Measurements from ENCODE around the gene ADNP2. TPM values are rescaled to one million over a fixed set of nuclear protein-coding genes. Genes with fewer than 3 reads are reported as not detected.
A peak's percentile ranks its signal among the peaks of the same experiment; 100 is the strongest.

Gene ADNP2
- total RNA-seq, 4 donors from 2014 or later = 15.0 to 22.3 (median 17.7) TPM

- Histone ChIP-seq H3K9me3 (peaks cover 0 to 40% (median 0%) of the 10 kb centered on the region in 3 donors), H3K27ac (no peak overlapping the region), H3K4me1 (no peaks in the 10 kb centered on the region), H3K36me3 (no peaks in the 10 kb centered on the region), H3K4me3 (no peak overlapping the region), H3K27me3 (no peaks in the 10 kb centered on the region)
- ATAC-seq = no peak
- no peak for TF ChIP-seq POLR2A (IDR thresholded peaks at IDR 0.05)
- TF ChIP-seq POLR2AphosphoS5 (IDR thresholded peaks at IDR 0.05) = no peak
- no peak for TF ChIP-seq EP300 (IDR thresholded peaks at IDR 0.05)
- TF ChIP-seq, protein P1, sequence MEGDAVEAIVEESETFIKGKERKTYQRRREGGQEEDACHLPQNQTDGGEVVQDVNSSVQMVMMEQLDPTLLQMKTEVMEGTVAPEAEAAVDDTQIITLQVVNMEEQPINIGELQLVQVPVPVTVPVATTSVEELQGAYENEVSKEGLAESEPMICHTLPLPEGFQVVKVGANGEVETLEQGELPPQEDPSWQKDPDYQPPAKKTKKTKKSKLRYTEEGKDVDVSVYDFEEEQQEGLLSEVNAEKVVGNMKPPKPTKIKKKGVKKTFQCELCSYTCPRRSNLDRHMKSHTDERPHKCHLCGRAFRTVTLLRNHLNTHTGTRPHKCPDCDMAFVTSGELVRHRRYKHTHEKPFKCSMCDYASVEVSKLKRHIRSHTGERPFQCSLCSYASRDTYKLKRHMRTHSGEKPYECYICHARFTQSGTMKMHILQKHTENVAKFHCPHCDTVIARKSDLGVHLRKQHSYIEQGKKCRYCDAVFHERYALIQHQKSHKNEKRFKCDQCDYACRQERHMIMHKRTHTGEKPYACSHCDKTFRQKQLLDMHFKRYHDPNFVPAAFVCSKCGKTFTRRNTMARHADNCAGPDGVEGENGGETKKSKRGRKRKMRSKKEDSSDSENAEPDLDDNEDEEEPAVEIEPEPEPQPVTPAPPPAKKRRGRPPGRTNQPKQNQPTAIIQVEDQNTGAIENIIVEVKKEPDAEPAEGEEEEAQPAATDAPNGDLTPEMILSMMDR (IDR thresholded peaks at IDR 0.05) = no peak
These were observed 20.2 kb upstream of the ADNP2 start for GRCh38 chr18:80088823-80089222.

GRCh38 chr18:80095414-80095813, 13.6 kb upstream of the ADNP2 start:
- 100% methylated on average over 1 of the region's 7 CpGs; no CpG with 5 or more reads in 1 of the 2 donors for WGBS, 2 donors (ENCODE audit: low coverage in 1 of 2)
- H3K36me3 ChIP-seq = peaks cover 0 to 4% of the 10 kb centered on the region in 2 donors
- TF ChIP-seq POLR2A (IDR thresholded peaks at IDR 0.05) (no peak), POLR2AphosphoS5 (IDR thresholded peaks at IDR 0.05) (no peak), EP300 (IDR thresholded peaks at IDR 0.05) (no peak)
- TF ChIP-seq, protein P1 (IDR thresholded peaks at IDR 0.05) = no peak
- H3K4me3 ChIP-seq = no peak overlapping the region
- H3K9me3 ChIP-seq = no peaks in the 10 kb centered on the region
- ATAC-seq = no peak
- H3K27me3 ChIP-seq = no peaks in the 10 kb centered on the region
- no peak overlapping the region for H3K27ac ChIP-seq
- no peaks in the 10 kb centered on the region for H3K4me1 ChIP-seq

DNA sequence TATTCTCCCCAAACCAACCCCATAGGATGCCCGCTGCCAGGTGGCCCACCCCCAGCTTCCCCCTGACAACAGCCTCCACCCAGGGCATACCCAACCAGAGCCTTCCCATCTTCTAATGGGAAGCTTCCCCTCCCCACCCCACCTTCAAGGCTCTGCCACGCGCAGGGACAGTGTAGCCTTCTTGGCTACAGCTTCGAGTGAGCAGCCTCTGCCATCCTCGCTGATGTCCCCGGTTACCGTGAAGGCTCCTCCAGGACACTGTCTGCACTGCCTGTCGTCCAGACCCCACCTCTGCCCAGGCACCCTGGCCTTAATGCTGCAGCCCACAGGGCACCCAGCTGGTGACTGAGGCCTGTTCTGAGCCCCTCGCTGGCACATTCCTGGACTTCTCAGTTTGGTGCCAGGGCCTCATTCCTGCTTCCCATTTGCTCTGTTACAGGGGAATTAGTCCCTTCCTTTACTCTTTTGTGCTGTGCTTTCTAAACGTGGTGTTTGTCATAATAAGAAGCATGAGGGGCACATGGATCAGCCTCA, 13.0 kb upstream of the ADNP2 start:
- H3K27ac ChIP-seq = no peak overlapping the region

DNA sequence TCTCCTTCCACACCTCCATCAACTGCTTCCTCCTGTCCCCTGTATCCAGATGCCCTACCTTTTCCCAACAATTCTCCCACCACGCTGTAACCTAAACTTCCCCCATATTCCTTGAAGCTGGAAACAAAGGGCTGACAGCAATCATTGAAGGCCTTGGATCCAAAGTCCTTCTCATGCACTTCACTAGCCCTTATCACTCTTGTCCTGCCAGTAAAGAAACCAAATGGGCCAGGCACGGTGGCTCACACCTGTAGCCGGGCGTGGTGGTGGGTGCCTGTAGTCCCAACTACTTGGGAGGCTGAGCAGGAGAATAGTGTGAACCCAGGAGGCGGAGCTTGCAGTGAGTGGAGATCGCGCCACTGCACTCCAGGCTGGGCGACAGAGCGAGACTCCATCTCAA, 11.9 kb upstream of the ADNP2 start:
- H3K4me1 ChIP-seq = no peaks in the 10 kb centered on the region
- TF ChIP-seq, protein P1 (IDR thresholded peaks at IDR 0.05) = no peak
- TF ChIP-seq POLR2A (IDR thresholded peaks at IDR 0.05) = no peak
- TF ChIP-seq EP300 (IDR thresholded peaks at IDR 0.05) = no peak
- no peak for TF ChIP-seq POLR2AphosphoS5 (IDR thresholded peaks at IDR 0.05)
- WGBS, 2 donors (ENCODE audit: low coverage in 1 of 2) = 90 to 95% methylated on average over 3 to 5 of the region's 9 CpGs
- no peaks in the 10 kb centered on the region for H3K9me3 ChIP-seq
- H3K36me3 ChIP-seq = peaks cover 0 to 4% of the 10 kb centered on the region in 2 donors
- H3K27ac ChIP-seq = no peak overlapping the region
- no peak for ATAC-seq
- no peaks in the 10 kb centered on the region for H3K27me3 ChIP-seq
- H3K4me3 ChIP-seq = no peak overlapping the region

More for the DNA sequence above, 13.0 kb upstream of the ADNP2 start:
- peaks cover 0 to 4% of the 10 kb centered on the region in 2 donors for H3K36me3 ChIP-seq
- 84 to 88% methylated on average over 7 to 8 of the region's 10 CpGs for WGBS, 2 donors (ENCODE audit: low coverage in 1 of 2)
- no peaks in the 10 kb centered on the region for H3K9me3 ChIP-seq
- H3K27me3 ChIP-seq = no peaks in the 10 kb centered on the region
- H3K4me3 ChIP-seq = no peak overlapping the region
- no peak for ATAC-seq
- H3K4me1 ChIP-seq = no peaks in the 10 kb centered on the region
- TF ChIP-seq, protein P1 (IDR thresholded peaks at IDR 0.05) = no peak
- TF ChIP-seq POLR2A (IDR thresholded peaks at IDR 0.05) (no peak), EP300 (IDR thresholded peaks at IDR 0.05) (no peak), POLR2AphosphoS5 (IDR thresholded peaks at IDR 0.05) (no peak)

DNA sequence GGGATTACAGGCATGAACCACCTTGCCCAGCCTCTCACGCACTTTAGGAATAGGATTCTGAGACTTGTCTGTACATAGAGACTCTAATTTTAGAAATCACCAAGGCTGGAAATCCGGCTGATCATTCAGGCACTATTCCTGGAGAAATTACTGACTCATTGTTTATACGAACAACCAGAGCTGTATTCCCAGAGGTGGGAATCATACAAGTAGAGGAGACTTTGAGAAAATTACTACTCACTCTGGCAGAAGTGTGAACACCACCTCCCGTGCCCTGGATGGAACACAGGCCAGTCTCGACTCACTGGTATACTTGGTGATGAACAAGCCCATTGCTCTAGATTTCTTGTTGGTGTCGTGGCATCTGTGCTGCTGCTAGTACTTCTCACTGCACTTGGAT, 5.8 kb upstream of the ADNP2 start:
- 19 to 28% methylated on average over 3 to 6 of the region's 6 CpGs for WGBS, 2 donors (ENCODE audit: low coverage in 1 of 2)
- peak; percentile 79 for ATAC-seq
- no peaks in the 10 kb centered on the region for H3K36me3 ChIP-seq
- H3K4me3 ChIP-seq = no peak overlapping the region
- H3K9me3 ChIP-seq = no peaks in the 10 kb centered on the region
- TF ChIP-seq EP300 (IDR thresholded peaks at IDR 0.05) = no peak
- TF ChIP-seq POLR2A (IDR thresholded peaks at IDR 0.05) = no peak
- TF ChIP-seq POLR2AphosphoS5 (IDR thresholded peaks at IDR 0.05) = peak; percentile 86
- H3K27me3 ChIP-seq = no peaks in the 10 kb centered on the region
- peak overlapping the region; percentile 9 to 75 (median 66) for H3K27ac ChIP-seq
- peaks cover 0 to 33% (median 7%) of the 10 kb centered on the region in 3 donors for H3K4me1 ChIP-seq

Data from gastroesophageal sphincter (tissue), 4 donors.